Medulla oblongata (tissue), 1 donor: ENCODE measurements around the gene SEMA7A.
"Not testable (repeated sequence)": the region's sequence is repeated elsewhere in the genome, so short reads cannot be mapped to it uniquely, and the experiment has no call there.

Experiments used
- DNase-seq: peaks from one replicate; pipeline ENCODE4 v3.0.0-alpha.2; 2015; ENCODE audit errors: extremely low spot score

Gene SEMA7A

GRCh38 chr15:74433592-74434262 lies at the start of gene SEMA7A:
Gene SEMA7A (minus strand): TSS chr15:74433958. CDS start chr15:74433918, 40 bp downstream.
- peak; percentile 90 for DNase-seq

GRCh38 chr15:74482661-74483060 lies 48.9 kb upstream of the SEMA7A start:
- no peak for DNase-seq

- DNase-seq: not testable (repeated sequence)
Observed at GRCh38 chr15:74480364-74480763, 46.6 kb upstream of the SEMA7A start.

- DNase-seq: not testable (repeated sequence)
Observed at GRCh38 chr15:74471621-74472020, 37.9 kb upstream of the SEMA7A start.

GRCh38 chr15:74470631-74471395 lies 37.1 kb upstream of the SEMA7A start:
- DNase-seq: no peak

GRCh38 chr15:74468341-74469032 lies 34.7 kb upstream of the SEMA7A start:
- no peak for DNase-seq

- no peak for DNase-seq
Observed at GRCh38 chr15:74466570-74466969, 32.8 kb upstream of the SEMA7A start.

GRCh38 chr15:74464897-74465296 lies 31.1 kb upstream of the SEMA7A start:
- no peak for DNase-seq

GRCh38 chr15:74464216-74464615 lies 30.5 kb upstream of the SEMA7A start:
- no peak for DNase-seq

- no peak for DNase-seq
Observed at GRCh38 chr15:74463634-74464033, 29.9 kb upstream of the SEMA7A start.

GRCh38 chr15:74461847-74462511 lies 28.2 kb upstream of the SEMA7A start:
- DNase-seq: no peak

- DNase-seq: peak; percentile 98
Observed at GRCh38 chr15:74460871-74461846, 27.4 kb upstream of the SEMA7A start, which contains the start of gene UBL7. Gene UBL7 (minus strand): TSS chr15:74461160. CDS start chr15:74458867, 2,293 bp downstream.

GRCh38 chr15:74460298-74460697 lies 26.5 kb upstream of the SEMA7A start:
- no peak for DNase-seq

- not testable (repeated sequence) for DNase-seq
Observed at GRCh38 chr15:74459798-74460197, 26.0 kb upstream of the SEMA7A start.

- DNase-seq: no peak
Observed at GRCh38 chr15:74458473-74458872, 24.7 kb upstream of the SEMA7A start.

- not testable (repeated sequence) for DNase-seq
Observed at GRCh38 chr15:74457036-74457435, 23.3 kb upstream of the SEMA7A start.

- DNase-seq: no peak
Observed at GRCh38 chr15:74454764-74455500, 21.2 kb upstream of the SEMA7A start.

- no peak for DNase-seq
Observed at GRCh38 chr15:74453925-74454763, 20.4 kb upstream of the SEMA7A start.
